Activated CD8-positive, alpha-beta T cell treated with anti-CD3 and anti-CD28 coated beads for 36 hours (primary cell): Measurements from ENCODE around the gene ANKS3. TPM values are rescaled to one million over a fixed set of nuclear protein-coding genes. Genes with fewer than 3 reads are reported as not detected.

Experiments used
- ATAC-seq: fragments of 200-7000 bp; cut with Tn5 transposase; one replicate; pipeline ENCODE4 v1.10.0; 2021; ENCODE audit warnings: mild to moderate bottlenecking, moderate library complexity
- CTCF ChIA-PET: fragments of 350-600 bp; sonication (Branson Sonifier 250); formaldehyde crosslinking; loops from one replicate; lab custom pipeline; 2021; ENCODE audit warnings: antibody characterized with exemption; lab: Charles Lee
- POLR2A ChIA-PET: fragments of 350-600 bp; sonication (Branson Sonifier 250); formaldehyde crosslinking; loops from one replicate; lab custom pipeline; 2021; ENCODE audit warnings: antibody characterized with exemption; lab: Charles Lee
- DNase-seq: peaks from one replicate; pipeline ENCODE4 v3.0.0-alpha.2; 2020
- H3K27ac Mint-ChIP-seq: one replicate; pipeline ENCODE4 v1.8.0; 2021; ENCODE audit warnings: mild to moderate bottlenecking, mixed read lengths
- H3K27me3 Mint-ChIP-seq: one replicate; pipeline ENCODE4 v1.8.0; 2021; ENCODE audit warnings: mixed read lengths
- H3K36me3 Mint-ChIP-seq: one replicate; pipeline ENCODE4 v1.8.0; 2021; ENCODE audit warnings: low read depth, mixed read lengths
- H3K4me1 Mint-ChIP-seq: one replicate; pipeline ENCODE4 v1.8.0; 2021; ENCODE audit warnings: low read depth, mixed read lengths
- H3K4me3 Mint-ChIP-seq: one replicate; pipeline ENCODE4 v1.8.0; 2021; ENCODE audit warnings: mild to moderate bottlenecking, moderate library complexity, mixed read lengths
- H3K9me3 Mint-ChIP-seq: one replicate; pipeline ENCODE4 v1.8.0; 2021; ENCODE audit warnings: mixed read lengths
- CTCF ChIP-seq: fragments of 200-600 bp; IDR thresholded peaks from one replicate; pipeline ENCODE4 v1.8.0; 2022; ENCODE audit warnings: antibody characterized with exemption, mild to moderate bottlenecking
- intact Hi-C: fragments of 100-400 bp; cut with micrococcal nuclease; formaldehyde crosslinking; loops from one replicate; pipeline ENCODE4 v1.10.0; 2022
- total RNA-seq, 2 experiments: library from RNA; stranded (reverse); gene quantifications; one replicate each; pipeline ENCODE4 v1.2.3, GENCODE V29; 2021

Gene ANKS3
- total RNA-seq, 2 experiments from 2014 or later: 13.0 to 13.8 TPM

- Mint-ChIP-seq H3K4me1 (no peaks in the 10 kb centered on the region), H3K27me3 (no peaks in the 10 kb centered on the region), H3K9me3 (peaks cover 3% of the 10 kb centered on the region), H3K36me3 (peaks cover 34% of the 10 kb centered on the region), H3K27ac (no peak overlapping the region), H3K4me3 (no peak overlapping the region)
- POLR2A ChIA-PET: interaction anchor here (1.5 kb wide), 1 partner anchor 11 kb away, joined by 3 read pairs; the partner anchor contains the start of gene ZNF500
- intact Hi-C loops: no loop called here
- TF ChIP-seq CTCF: no peak
- ATAC-seq (no peak), DNase-seq (no peak)
- CTCF ChIA-PET: no interaction called here
Observed at GRCh38 chr16:4755687-4756086, 21.6 kb upstream of the ANKS3 start.

GRCh38 chr16:4754865-4755264 is 20.8 kb upstream of the ANKS3 start:
- CTCF ChIA-PET: no interaction called here
- no peak for TF ChIP-seq CTCF
- H3K4me1 Mint-ChIP-seq: no peaks in the 10 kb centered on the region
- DNase-seq: no peak
- ATAC-seq: no peak
- no peaks in the 10 kb centered on the region for H3K27me3 Mint-ChIP-seq
- H3K9me3 Mint-ChIP-seq: peaks cover 3% of the 10 kb centered on the region
- POLR2A ChIA-PET: interaction anchor here (0.6 kb wide), 1 partner anchor 26 kb away, joined by 3 read pairs; no protein-coding TSS in a partner anchor
- intact Hi-C loops: no loop called here
- no peak overlapping the region for H3K27ac Mint-ChIP-seq
- no peak overlapping the region for H3K4me3 Mint-ChIP-seq
- peaks cover 29% of the 10 kb centered on the region for H3K36me3 Mint-ChIP-seq

- ChIA-PET POLR2A (no interaction called here), CTCF (no interaction called here)
- ATAC-seq (no peak), DNase-seq (no peak)
- H3K4me1 Mint-ChIP-seq: peaks cover 4% of the 10 kb centered on the region
- H3K4me3 Mint-ChIP-seq: no peak overlapping the region
- no peak overlapping the region for H3K27ac Mint-ChIP-seq
- H3K27me3 Mint-ChIP-seq: no peaks in the 10 kb centered on the region
- intact Hi-C loops: no loop called here
- peaks cover 3% of the 10 kb centered on the region for H3K9me3 Mint-ChIP-seq
- TF ChIP-seq CTCF: no peak
- H3K36me3 Mint-ChIP-seq: peaks cover 23% of the 10 kb centered on the region
Observed at GRCh38 chr16:4753227-4753626, 19.2 kb upstream of the ANKS3 start.

- ChIA-PET CTCF (no interaction called here), POLR2A (no interaction called here)
- Mint-ChIP-seq H3K4me3 (no peak overlapping the region), H3K36me3 (peaks cover 23% of the 10 kb centered on the region), H3K9me3 (peaks cover 3% of the 10 kb centered on the region), H3K27me3 (no peaks in the 10 kb centered on the region), H3K27ac (no peak overlapping the region), H3K4me1 (peaks cover 10% of the 10 kb centered on the region)
- DNase-seq: no peak
- ATAC-seq: no peak
- no peak for TF ChIP-seq CTCF
- intact Hi-C loops: no loop called here
Observed at GRCh38 chr16:4752351-4753100, 18.5 kb upstream of the ANKS3 start.

GRCh38 chr16:4750896-4751295 is 16.8 kb upstream of the ANKS3 start:
- peaks cover 16% of the 10 kb centered on the region for H3K36me3 Mint-ChIP-seq
- no peak for TF ChIP-seq CTCF
- H3K27me3 Mint-ChIP-seq: no peaks in the 10 kb centered on the region
- H3K4me1 Mint-ChIP-seq: peaks cover 16% of the 10 kb centered on the region
- no peak overlapping the region for H3K27ac Mint-ChIP-seq
- intact Hi-C loops: no loop called here
- ChIA-PET CTCF (interaction anchor here (1.4 kb wide), 1 partner anchor 205 kb away, joined by 3 read pairs; no protein-coding TSS in a partner anchor), POLR2A (no interaction called here)
- H3K9me3 Mint-ChIP-seq: peaks cover 3% of the 10 kb centered on the region
- H3K4me3 Mint-ChIP-seq: no peak overlapping the region
- ATAC-seq: no peak
- DNase-seq: no peak
